Omental fat pad (tissue), 4 donors: ENCODE data around the gene TRAF2. TPM values are rescaled to one million over a fixed set of nuclear protein-coding genes. Genes with fewer than 3 reads are reported as not detected.

Experiments used
- ATAC-seq: fragments of 150-250 bp; one replicate; pipeline ENCODE4 v1.9.1; 2016; ENCODE audit warnings: mild to moderate bottlenecking, moderate library complexity; ENCODE audit not compliant: low FRiP score
- DNase-seq: peaks from one replicate; pipeline ENCODE4 v3.0.0-alpha.2; 2019; ENCODE audit warnings: low spot score
- total RNA-seq, 4 donors: library from RNA; depleted of rRNA; stranded (reverse); fragments of >200 nt; gene quantifications; one replicate each; pipeline ENCODE4 v1.1.0, GENCODE V29; 2016
- TF ChIP-seq, protein P1 (sequence below), 3 donors: fragments of 450-650 bp; IDR thresholded peaks; one replicate each; pipeline ENCODE4 v1.5.1; 2016 to 2017; ENCODE audit warnings: antibody characterized with exemption in 3 of 3, mild to moderate bottlenecking in 3 of 3, moderate library complexity in 2 of 3

Gene TRAF2
- total RNA-seq, 4 donors from 2014 or later, result 3.2 to 9.1 (median 5.1) TPM

DNA sequence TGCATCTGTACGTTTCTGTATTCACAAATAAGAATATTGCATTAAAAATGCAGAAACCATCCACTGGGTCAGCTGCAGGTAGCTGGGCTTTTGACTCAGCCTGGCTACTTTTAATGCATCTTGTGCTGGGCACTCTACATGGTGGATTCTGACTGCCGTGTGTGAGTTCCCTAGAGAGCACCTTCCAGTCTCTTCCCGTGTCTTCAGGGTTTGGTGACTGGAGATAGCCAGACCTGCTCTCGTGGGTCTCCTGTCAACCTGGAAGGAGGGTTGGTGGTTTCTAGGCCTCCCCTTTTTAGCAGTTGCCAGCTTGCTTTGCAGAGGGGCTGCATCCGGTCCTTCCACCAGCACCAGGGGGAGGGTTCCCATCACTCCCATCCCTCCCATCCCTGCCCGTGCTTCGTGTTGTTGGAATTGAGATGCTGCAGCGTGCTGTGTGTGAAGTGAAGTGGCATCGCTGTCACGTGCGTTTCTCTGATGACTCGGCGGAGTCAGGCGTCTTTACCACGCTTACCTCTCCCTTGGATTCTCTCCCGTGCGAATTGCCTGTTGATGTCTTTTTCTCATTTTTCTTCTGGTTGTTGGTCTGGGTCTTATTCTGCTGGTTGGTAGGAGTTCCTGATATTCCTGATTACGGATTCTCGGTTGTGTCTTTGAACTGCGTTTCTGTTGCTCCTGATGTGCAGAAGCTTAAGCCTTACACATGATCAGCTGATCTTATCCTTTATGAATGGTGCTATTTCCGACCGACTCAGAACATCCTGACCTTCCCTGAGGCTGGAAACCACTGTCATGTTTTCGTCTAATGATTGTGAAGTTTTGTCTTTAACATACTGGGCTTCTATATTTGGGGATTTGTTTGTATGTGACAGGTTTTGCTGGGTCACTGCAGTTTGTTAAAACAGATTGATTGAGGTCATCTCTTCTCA, 41.3 kb downstream of the TRAF2 start:
- no peak for ATAC-seq
- DNase-seq, result no peak
- TF ChIP-seq, protein P1, sequence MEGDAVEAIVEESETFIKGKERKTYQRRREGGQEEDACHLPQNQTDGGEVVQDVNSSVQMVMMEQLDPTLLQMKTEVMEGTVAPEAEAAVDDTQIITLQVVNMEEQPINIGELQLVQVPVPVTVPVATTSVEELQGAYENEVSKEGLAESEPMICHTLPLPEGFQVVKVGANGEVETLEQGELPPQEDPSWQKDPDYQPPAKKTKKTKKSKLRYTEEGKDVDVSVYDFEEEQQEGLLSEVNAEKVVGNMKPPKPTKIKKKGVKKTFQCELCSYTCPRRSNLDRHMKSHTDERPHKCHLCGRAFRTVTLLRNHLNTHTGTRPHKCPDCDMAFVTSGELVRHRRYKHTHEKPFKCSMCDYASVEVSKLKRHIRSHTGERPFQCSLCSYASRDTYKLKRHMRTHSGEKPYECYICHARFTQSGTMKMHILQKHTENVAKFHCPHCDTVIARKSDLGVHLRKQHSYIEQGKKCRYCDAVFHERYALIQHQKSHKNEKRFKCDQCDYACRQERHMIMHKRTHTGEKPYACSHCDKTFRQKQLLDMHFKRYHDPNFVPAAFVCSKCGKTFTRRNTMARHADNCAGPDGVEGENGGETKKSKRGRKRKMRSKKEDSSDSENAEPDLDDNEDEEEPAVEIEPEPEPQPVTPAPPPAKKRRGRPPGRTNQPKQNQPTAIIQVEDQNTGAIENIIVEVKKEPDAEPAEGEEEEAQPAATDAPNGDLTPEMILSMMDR (IDR thresholded peaks at IDR 0.05), result no peak

GRCh38 chr9:136928591-136928990, 42.3 kb downstream of the TRAF2 start:
- ATAC-seq (no peak), DNase-seq (no peak)
- TF ChIP-seq, protein P1 (IDR thresholded peaks at IDR 0.05), result no peak

GRCh38 chr9:136930014-136930413, 43.7 kb downstream of the TRAF2 start:
- DNase-seq, result no peak
- no peak for ATAC-seq
- TF ChIP-seq, protein P1 (IDR thresholded peaks at IDR 0.05), result no peak

- ATAC-seq, result no peak
Measured at GRCh38 chr9:136931611-136932130, 45.4 kb downstream of the TRAF2 start.

DNA sequence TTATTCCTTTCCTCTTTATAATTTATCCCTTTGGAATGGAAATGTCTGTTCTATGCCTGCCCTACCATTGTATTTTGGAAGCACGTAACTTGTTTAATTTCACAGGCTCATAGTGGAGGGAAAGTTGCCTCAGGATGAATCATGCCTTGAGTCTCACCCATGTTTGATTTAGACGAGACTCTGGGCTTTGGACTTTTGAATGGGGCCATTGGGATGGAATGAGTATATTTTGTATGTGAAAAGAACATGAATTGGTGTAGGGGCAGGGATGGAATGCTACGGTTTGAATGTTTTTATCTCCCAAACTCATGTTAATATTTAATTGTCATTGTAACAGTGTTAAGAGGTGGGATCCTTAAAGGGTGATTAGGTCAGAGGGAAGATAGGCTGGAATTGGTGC, 48.0 kb downstream of the TRAF2 start:
- no peak for ATAC-seq
- TF ChIP-seq, protein P1 (IDR thresholded peaks at IDR 0.05), result no peak
- DNase-seq, result no peak

More at GRCh38 chr9:136931611-136932130, 45.4 kb downstream of the TRAF2 start:
- DNase-seq, result no peak
- TF ChIP-seq, protein P1 (IDR thresholded peaks at IDR 0.05), result no peak

DNA sequence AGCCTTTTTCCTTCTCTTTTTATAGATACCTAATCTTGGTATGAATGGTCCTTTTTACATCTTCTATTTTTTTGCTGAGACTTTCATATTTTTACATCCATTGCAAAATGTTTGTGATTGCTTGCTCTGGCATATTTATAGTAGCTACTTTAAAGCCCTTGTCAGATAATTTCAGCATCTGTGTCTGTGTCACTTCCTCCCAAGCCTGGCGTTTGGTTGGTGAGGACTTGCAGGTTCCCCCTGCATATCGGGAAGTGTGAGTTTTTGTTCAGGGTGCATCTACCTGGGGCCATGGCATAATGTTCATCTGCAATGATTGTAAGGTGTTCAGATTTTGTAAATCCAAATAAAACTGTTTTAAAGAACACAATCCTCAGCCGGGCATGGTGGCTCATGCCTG, 49.3 kb downstream of the TRAF2 start:
- DNase-seq (no peak), ATAC-seq (no peak)
- TF ChIP-seq, protein P1 (IDR thresholded peaks at IDR 0.05), result no peak
